DOHH2 (cell line): ENCODE data around the gene ARID1B.

Experiments
- H3F3A ChIP-seq: fragments of 200-600 bp; sonication (generic), shearing (Covaris generic); 2 replicates; pipeline ENCODE4 v1.6.0; 2016; ENCODE audit warnings: antibody characterized with exemption, mild to moderate bottlenecking; ENCODE audit not compliant: control insufficient read depth, insufficient read depth
- H3K27ac ChIP-seq: fragments of 200-600 bp; sonication (generic); 2 replicates; pipeline ENCODE4 v1.5.1; 2014; ENCODE audit warnings: low read depth, mild to moderate bottlenecking, low read length, moderate library complexity
- H3K27me3 ChIP-seq: fragments of 200-600 bp; sonication (generic); 2 replicates; pipeline ENCODE4 v1.6.1; 2014; ENCODE audit warnings: mild to moderate bottlenecking, low read length, mixed read lengths; ENCODE audit not compliant: control insufficient read depth
- H3K36me3 ChIP-seq: fragments of 200-600 bp; sonication (generic); 2 replicates; pipeline ENCODE4 v1.6.1; 2014; ENCODE audit warnings: mild to moderate bottlenecking, low read length, moderate library complexity, mixed read lengths; ENCODE audit not compliant: control insufficient read depth
- H3K4me1 ChIP-seq: fragments of 200-600 bp; sonication (generic); 2 replicates; pipeline ENCODE4 v1.6.1; 2014; ENCODE audit warnings: mild to moderate bottlenecking, low read length, mixed read lengths; ENCODE audit not compliant: control insufficient read depth
- H3K4me2 ChIP-seq: fragments of 200-600 bp; sonication (generic); 2 replicates; pipeline ENCODE4 v1.6.0; 2014; ENCODE audit warnings: mild to moderate bottlenecking, low read length, moderate library complexity
- H3K4me3 ChIP-seq: fragments of 200-600 bp; sonication (generic); 2 replicates; pipeline ENCODE4 v1.5.1; 2014; ENCODE audit warnings: mild to moderate bottlenecking, low read length, mixed read lengths
- H3K79me2 ChIP-seq: fragments of 200-600 bp; sonication (generic); 2 replicates; pipeline ENCODE4 v1.6.1; 2014; ENCODE audit warnings: mild to moderate bottlenecking, low read length, mixed read lengths; ENCODE audit not compliant: control insufficient read depth
- H3K9me2 ChIP-seq: fragments of 200-600 bp; sonication (generic); replicated peaks from 2 replicates; pipeline ENCODE4 v1.6.1; 2014; ENCODE audit warnings: mild to moderate bottlenecking, low read length, mixed read lengths; ENCODE audit not compliant: control insufficient read depth
- H3K9me3 ChIP-seq: fragments of 200-600 bp; sonication (generic); 2 replicates; pipeline ENCODE4 v1.6.1; 2014; ENCODE audit warnings: antibody characterized with exemption, low read length, mixed read lengths; ENCODE audit not compliant: control insufficient read depth, insufficient read depth
- H4K20me1 ChIP-seq: fragments of 200-600 bp; sonication (generic); 2 replicates; pipeline ENCODE4 v1.6.0; 2014; ENCODE audit warnings: low read depth, mild to moderate bottlenecking, antibody characterized with exemption, low read length, moderate library complexity; ENCODE audit not compliant: control insufficient read depth, insufficient read depth
- EZH2phosphoT487 ChIP-seq: fragments of 200-600 bp; sonication (generic); IDR thresholded peaks from 2 replicates; pipeline ENCODE4 v1.6.1; 2017; ENCODE audit warnings: borderline replicate concordance, mild to moderate bottlenecking, antibody characterized with exemption, low read length, moderate library complexity, mixed read lengths
- TF ChIP-seq, protein P1 (sequence below): fragments of 200-600 bp; sonication (generic); IDR thresholded peaks from one replicate; pipeline ENCODE4 v1.5.1; 2014; ENCODE audit warnings: antibody characterized with exemption, mild to moderate bottlenecking, low read depth, low read length; ENCODE audit not compliant: poor library complexity, severe bottlenecking

Gene ARID1B

DNA sequence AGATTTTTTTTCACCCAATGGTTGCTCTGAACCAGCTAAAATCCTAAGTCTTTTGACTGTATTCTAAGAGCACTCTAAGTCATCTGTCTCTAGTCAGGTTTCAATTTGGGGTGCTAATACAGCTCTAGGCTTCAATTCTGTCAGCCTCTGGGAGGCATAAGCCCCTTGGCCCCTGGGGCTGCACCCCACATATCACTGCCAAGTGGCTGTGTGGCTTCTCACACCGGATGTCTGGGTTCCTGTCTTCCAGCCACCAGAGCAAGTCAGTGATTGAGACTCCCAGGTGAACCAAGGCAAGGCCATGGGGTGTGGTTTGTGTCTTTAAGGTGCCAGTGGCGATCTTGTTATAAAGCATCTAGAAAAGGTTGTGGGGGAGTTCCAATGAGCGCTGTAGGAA, 409.6 kb downstream of the ARID1B start:
- Histone ChIP-seq H3K79me2 (no peaks in the 10 kb centered on the region), H3K4me3 (no peak overlapping the region), H3K36me3 (peaks cover 89% of the 10 kb centered on the region), H3K4me2 (no peak overlapping the region), H3K27me3 (no peaks in the 10 kb centered on the region), H3K9me2 (no peaks in the 10 kb centered on the region), H3F3A (no peaks in the 10 kb centered on the region), H4K20me1 (no peaks in the 10 kb centered on the region), H3K27ac (no peak overlapping the region), H3K4me1 (no peaks in the 10 kb centered on the region), H3K9me3 (no peaks in the 10 kb centered on the region)
- TF ChIP-seq EZH2phosphoT487: no peak
- TF ChIP-seq, protein P1, sequence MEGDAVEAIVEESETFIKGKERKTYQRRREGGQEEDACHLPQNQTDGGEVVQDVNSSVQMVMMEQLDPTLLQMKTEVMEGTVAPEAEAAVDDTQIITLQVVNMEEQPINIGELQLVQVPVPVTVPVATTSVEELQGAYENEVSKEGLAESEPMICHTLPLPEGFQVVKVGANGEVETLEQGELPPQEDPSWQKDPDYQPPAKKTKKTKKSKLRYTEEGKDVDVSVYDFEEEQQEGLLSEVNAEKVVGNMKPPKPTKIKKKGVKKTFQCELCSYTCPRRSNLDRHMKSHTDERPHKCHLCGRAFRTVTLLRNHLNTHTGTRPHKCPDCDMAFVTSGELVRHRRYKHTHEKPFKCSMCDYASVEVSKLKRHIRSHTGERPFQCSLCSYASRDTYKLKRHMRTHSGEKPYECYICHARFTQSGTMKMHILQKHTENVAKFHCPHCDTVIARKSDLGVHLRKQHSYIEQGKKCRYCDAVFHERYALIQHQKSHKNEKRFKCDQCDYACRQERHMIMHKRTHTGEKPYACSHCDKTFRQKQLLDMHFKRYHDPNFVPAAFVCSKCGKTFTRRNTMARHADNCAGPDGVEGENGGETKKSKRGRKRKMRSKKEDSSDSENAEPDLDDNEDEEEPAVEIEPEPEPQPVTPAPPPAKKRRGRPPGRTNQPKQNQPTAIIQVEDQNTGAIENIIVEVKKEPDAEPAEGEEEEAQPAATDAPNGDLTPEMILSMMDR: no peak

DNA sequence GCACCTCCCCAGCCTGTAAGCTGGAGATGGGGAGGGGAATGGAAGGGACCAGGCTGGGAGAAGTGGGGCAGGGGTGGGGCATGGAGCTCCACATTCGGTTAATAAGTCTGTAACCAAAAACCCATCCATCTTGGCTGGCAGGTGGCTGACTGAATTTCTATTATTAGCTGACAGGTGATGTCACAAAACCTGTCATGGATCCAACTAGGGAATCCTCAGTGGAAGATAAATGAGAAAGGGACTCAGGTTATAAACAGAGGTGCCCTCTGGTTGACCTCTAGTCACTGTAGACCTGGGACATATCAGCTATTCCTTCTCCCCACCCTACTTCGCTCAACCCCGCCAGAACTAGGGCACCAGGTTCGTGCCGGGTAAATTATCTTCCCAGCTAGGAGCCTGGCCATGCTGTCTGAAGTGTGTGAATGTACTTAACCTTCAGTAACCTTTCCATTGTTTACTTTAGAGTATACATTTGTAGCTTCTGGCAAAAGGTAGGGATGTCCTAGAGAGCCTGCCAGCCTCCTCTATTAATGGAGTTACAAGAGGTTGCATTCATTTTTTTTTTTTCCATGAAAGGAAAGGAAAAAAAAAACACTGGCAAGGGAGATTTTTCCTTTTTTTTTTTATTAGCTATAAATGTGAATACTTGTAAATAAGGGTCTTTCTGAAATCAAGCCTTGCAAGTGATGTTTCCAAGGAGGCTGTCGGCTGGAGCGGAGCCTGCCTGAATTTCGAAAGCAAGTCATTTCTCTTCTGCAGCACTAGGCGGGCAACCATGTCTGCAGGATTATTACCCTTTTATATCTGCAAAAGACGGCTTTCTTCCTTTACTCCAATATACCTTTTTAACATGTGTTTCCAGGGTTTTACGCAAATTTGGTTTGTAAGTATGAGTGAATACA, 410.3 kb downstream of the ARID1B start:
- Histone ChIP-seq H3K4me1 (no peaks in the 10 kb centered on the region), H3K9me3 (no peaks in the 10 kb centered on the region), H3K4me3 (no peak overlapping the region), H3K79me2 (no peaks in the 10 kb centered on the region), H4K20me1 (no peaks in the 10 kb centered on the region), H3K9me2 (no peaks in the 10 kb centered on the region), H3K36me3 (peaks cover 91% of the 10 kb centered on the region), H3K27ac (no peak overlapping the region), H3K4me2 (no peak overlapping the region), H3F3A (no peaks in the 10 kb centered on the region), H3K27me3 (no peaks in the 10 kb centered on the region)
- TF ChIP-seq, protein P1: no peak

DNA sequence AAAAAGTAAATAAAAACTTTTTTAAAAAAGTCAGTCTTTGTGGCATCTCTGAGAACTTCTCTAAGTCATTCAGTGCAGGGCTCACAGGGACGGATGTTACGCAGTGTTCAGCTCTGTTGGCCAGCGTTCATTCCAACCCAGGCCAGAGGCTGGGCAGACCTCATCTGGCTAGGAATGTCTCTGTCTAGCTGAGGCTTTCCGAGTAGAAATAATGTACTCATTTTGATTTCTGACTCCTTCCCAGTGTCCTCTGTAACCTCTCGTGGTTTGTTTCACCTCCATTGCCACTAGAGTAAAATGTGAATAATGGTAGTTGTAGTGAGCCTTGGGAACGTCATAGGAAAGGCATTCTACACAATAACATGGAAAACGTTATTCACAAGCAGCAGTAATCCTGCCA, 411.0 kb downstream of the ARID1B start:
- H3K9me2 ChIP-seq: no peaks in the 10 kb centered on the region
- H3K9me3 ChIP-seq: no peaks in the 10 kb centered on the region
- no peak for TF ChIP-seq EZH2phosphoT487
- TF ChIP-seq, protein P1: no peak
- no peaks in the 10 kb centered on the region for H3K79me2 ChIP-seq
- H4K20me1 ChIP-seq: no peaks in the 10 kb centered on the region
- H3K4me1 ChIP-seq: peaks cover under 1% of the 10 kb centered on the region
- no peak overlapping the region for H3K4me2 ChIP-seq
- H3K4me3 ChIP-seq: no peak overlapping the region
- H3K27me3 ChIP-seq: no peaks in the 10 kb centered on the region
- peaks cover 90% of the 10 kb centered on the region for H3K36me3 ChIP-seq
- H3F3A ChIP-seq: no peaks in the 10 kb centered on the region
- no peak overlapping the region for H3K27ac ChIP-seq
